Measurements from ENCODE around the gene DIS3L. TPM values are rescaled to one million over a fixed set of nuclear protein-coding genes. Genes with fewer than 3 reads are reported as not detected.

DIS3L gene
- total and polyA plus RNA-seq, 2 of the 13 experiments (the other 11 are each of a cell fraction or from before 2014, with no cell fraction given), result 21.0 to 50.5 TPM

DNA sequence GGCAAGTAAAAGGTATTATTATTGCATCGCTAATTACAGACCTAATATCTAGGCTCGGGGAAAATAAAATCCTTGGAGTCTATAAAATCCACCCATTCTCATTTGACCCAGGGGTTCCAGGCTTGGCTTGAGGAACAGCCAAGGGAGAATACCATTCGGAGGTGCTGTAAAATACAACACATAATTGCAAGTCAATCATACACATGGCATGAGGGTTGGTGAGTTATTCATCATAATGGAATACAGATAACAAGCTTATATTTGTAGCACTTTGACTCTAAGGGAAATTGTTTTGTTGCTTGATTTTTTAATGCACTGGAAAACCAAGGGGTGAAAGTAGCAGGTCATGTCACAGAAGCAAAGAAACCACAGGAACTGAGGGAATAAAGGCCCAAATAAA lies 16.8 kb upstream of the DIS3L start:
- Histone ChIP-seq H3K9ac (ENCODE audit: insufficient read depth, low read depth, low read length) (no peak overlapping the region), H4K20me1 (ENCODE audit: insufficient read depth, low read length) (no peaks in the 10 kb centered on the region), H3K27me3 (ENCODE audit: control insufficient read depth in 1 of 2, insufficient read depth in 2 of 2, low read length in 2 of 2) (peaks cover 0 to 15% of the 10 kb centered on the region in 2 experiments; a peak in 3 of 5 replicates), H3K79me2 (ENCODE audit: insufficient read depth, low read length) (no peaks in the 10 kb centered on the region), H3K4me3 (replicated peaks in 1 of 3; ENCODE audit: insufficient read depth in 1 of 3, low read depth in 2 of 3, low read length in 3 of 3) (no peak overlapping the region), H3K36me3 (replicated peaks in 1 of 2; ENCODE audit: control insufficient read depth in 1 of 2, insufficient read depth in 2 of 2, low read length in 2 of 2) (no peaks in the 10 kb centered on the region), H3K4me1 (ENCODE audit: insufficient read depth, low read length) (no peaks in the 10 kb centered on the region), H3K4me2 (ENCODE audit: low read depth, low read length) (no peak overlapping the region), H3K9me3 (ENCODE audit: low read length) (no peaks in the 10 kb centered on the region), H3K27ac (ENCODE audit: extremely low read length, insufficient read depth, low read length) (no peak overlapping the region), H2AFZ (ENCODE audit: low read length) (no peak overlapping the region)
- TF ChIP-seq ZZZ3 (CRISPR knock-in tag; IDR thresholded peaks at IDR 0.05; ENCODE audit: borderline replicate concordance) (no peak), SUZ12 (IDR thresholded peaks at IDR 0.05; ENCODE audit: low read depth, low read length) (no peak), ARHGAP35 (CRISPR knock-in tag; IDR thresholded peaks at IDR 0.05; ENCODE audit: borderline replicate concordance) (no peak), ZNF253 (CRISPR knock-in tag; IDR thresholded peaks at IDR 0.05; ENCODE audit: borderline replicate concordance) (no peak)
- TF ChIP-seq, protein P1, sequence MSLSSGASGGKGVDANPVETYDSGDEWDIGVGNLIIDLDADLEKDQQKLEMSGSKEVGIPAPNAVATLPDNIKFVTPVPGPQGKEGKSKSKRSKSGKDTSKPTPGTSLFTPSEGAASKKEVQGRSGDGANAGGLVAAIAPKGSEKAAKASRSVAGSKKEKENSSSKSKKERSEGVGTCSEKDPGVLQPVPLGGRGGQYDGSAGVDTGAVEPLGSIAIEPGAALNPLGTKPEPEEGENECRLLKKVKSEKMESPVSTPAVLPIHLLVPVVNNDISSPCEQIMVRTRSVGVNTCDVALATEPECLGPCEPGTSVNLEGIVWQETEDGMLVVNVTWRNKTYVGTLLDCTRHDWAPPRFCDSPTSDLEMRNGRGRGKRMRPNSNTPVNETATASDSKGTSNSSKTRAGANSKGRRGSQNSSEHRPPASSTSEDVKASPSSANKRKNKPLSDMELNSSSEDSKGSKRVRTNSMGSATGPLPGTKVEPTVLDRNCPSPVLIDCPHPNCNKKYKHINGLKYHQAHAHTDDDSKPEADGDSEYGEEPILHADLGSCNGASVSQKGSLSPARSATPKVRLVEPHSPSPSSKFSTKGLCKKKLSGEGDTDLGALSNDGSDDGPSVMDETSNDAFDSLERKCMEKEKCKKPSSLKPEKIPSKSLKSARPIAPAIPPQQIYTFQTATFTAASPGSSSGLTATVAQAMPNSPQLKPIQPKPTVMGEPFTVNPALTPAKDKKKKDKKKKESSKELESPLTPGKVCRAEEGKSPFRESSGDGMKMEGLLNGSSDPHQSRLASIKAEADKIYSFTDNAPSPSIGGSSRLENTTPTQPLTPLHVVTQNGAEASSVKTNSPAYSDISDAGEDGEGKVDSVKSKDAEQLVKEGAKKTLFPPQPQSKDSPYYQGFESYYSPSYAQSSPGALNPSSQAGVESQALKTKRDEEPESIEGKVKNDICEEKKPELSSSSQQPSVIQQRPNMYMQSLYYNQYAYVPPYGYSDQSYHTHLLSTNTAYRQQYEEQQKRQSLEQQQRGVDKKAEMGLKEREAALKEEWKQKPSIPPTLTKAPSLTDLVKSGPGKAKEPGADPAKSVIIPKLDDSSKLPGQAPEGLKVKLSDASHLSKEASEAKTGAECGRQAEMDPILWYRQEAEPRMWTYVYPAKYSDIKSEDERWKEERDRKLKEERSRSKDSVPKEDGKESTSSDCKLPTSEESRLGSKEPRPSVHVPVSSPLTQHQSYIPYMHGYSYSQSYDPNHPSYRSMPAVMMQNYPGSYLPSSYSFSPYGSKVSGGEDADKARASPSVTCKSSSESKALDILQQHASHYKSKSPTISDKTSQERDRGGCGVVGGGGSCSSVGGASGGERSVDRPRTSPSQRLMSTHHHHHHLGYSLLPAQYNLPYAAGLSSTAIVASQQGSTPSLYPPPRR (CRISPR knock-in tag; IDR thresholded peaks at IDR 0.05; ENCODE audit: borderline replicate concordance), result no peak
- intact Hi-C loops (cut with micrococcal nuclease; ENCODE audit: unreplicated experiment), result no loop called here
- no peak for FAIRE-seq
- in situ Hi-C loops (cut with HindIII; ENCODE audit: extremely low pct_ligation_motif_present, low pct_unique_long_range_greater_than_20kb), result no loop called here
- WGBS (ENCODE audit: low lambda C conversion rate), result 49% methylated on average over 3 of the region's 3 CpGs
- ChIA-PET CTCF (ENCODE audit: low intra/inter-chr PET ratio, low total read pairs) (no interaction called here), POLR2A (no interaction called here)
- BruUV-seq (replicated peaks), result no TSS peak
- no peak for DNase-seq (ENCODE audit: low spot score)
- no peak for ATAC-seq

Measured in HepG2 (cell line).